ENCODE data around the gene PPP1R12A. TPM values are rescaled to one million over a fixed set of nuclear protein-coding genes. Genes with fewer than 3 reads are reported as not detected.

PPP1R12A gene
- total and polyA plus RNA-seq, 10 donors = 14.4 to 141 (median 103) TPM

GRCh38 chr12:79877246-79877645 is 57.7 kb downstream of the PPP1R12A start:
- intact Hi-C loops (cut with DNase I; ENCODE audit: low total_unique reads) = no loop called here
- H3K27ac ChIP-seq = no peak overlapping the region
- DNase-seq = no peak
- TF ChIP-seq POLR2AphosphoS5 (IDR thresholded peaks at IDR 0.05) (no peak), CTCF (IDR thresholded peaks at IDR 0.05 in 8 of 11, conservative IDR thresholded peaks at IDR 0.05 in 3 of 11) (no peak), POLR2A (IDR thresholded peaks at IDR 0.05) (no peak)
- no peaks in the 10 kb centered on the region for H3K27me3 ChIP-seq (replicated peaks in 1 of 7)
- no peak overlapping the region for H3K4me3 ChIP-seq
- peaks cover 0 to 11% (median 0%) of the 10 kb centered on the region in 6 donors for H3K36me3 ChIP-seq
- no peaks in the 10 kb centered on the region for H3K9me3 ChIP-seq
- WGBS, 5 donors = 86 to 95% (median 94%) methylated on average over 8 of the region's 8 CpGs
- peaks cover 0 to 97% (median 48%) of the 10 kb centered on the region in 6 donors for H3K4me1 ChIP-seq

- no peaks in the 10 kb centered on the region for H3K9me3 ChIP-seq
- TF ChIP-seq POLR2A (IDR thresholded peaks at IDR 0.05) = no peak
- no peak for TF ChIP-seq POLR2AphosphoS5 (IDR thresholded peaks at IDR 0.05)
- TF ChIP-seq CTCF (IDR thresholded peaks at IDR 0.05 in 8 of 11, conservative IDR thresholded peaks at IDR 0.05 in 3 of 11) = no peak
- H3K27ac ChIP-seq = no peak overlapping the region
- H3K4me1 ChIP-seq = peaks cover 0 to 97% (median 49%) of the 10 kb centered on the region in 6 donors
- no peak overlapping the region for H3K4me3 ChIP-seq
- H3K36me3 ChIP-seq = peaks cover 0 to 34% (median 4%) of the 10 kb centered on the region in 6 donors
- intact Hi-C loops (cut with DNase I; ENCODE audit: low total_unique reads) = no loop called here
- H3K27me3 ChIP-seq (replicated peaks in 1 of 7) = no peaks in the 10 kb centered on the region
- DNase-seq = no peak
These were observed 60.2 kb downstream of the PPP1R12A start for GRCh38 chr12:79874665-79875064.

- H3K27ac ChIP-seq = peak overlapping the region in 3 of 8 donors; percentile 29 to 75 (median 36)
- WGBS, 5 donors = 59 to 64% (median 62%) methylated on average over 2 of the region's 2 CpGs
These were observed 61.7 kb downstream of the PPP1R12A start for GRCh38 chr12:79873201-79873600.

GRCh38 chr12:79871621-79872020 is 63.3 kb downstream of the PPP1R12A start:
- no peak overlapping the region for H3K4me3 ChIP-seq
- WGBS, 5 donors = 45 to 54% (median 52%) methylated on average over 7 of the region's 7 CpGs
- TF ChIP-seq POLR2A (IDR thresholded peaks at IDR 0.05) = no peak
- no peak for TF ChIP-seq CTCF (IDR thresholded peaks at IDR 0.05 in 8 of 11, conservative IDR thresholded peaks at IDR 0.05 in 3 of 11)
- TF ChIP-seq POLR2AphosphoS5 (IDR thresholded peaks at IDR 0.05) = no peak
- H3K36me3 ChIP-seq = peaks cover 0 to 61% (median 12%) of the 10 kb centered on the region in 6 donors
- intact Hi-C loops (cut with DNase I; ENCODE audit: low total_unique reads) = no loop called here
- peaks cover 0 to 5% (median 0%) of the 10 kb centered on the region in 8 donors for H3K9me3 ChIP-seq
- H3K4me1 ChIP-seq = peaks cover 0 to 84% (median 37%) of the 10 kb centered on the region in 6 donors
- no peaks in the 10 kb centered on the region for H3K27me3 ChIP-seq (replicated peaks in 1 of 7)
- DNase-seq = no peak
- H3K27ac ChIP-seq = peak overlapping the region in 7 of 8 donors; percentile 3 to 75 (median 29)

More at GRCh38 chr12:79873201-79873600, 61.7 kb downstream of the PPP1R12A start:
- H3K36me3 ChIP-seq = peaks cover 0 to 46% (median 5%) of the 10 kb centered on the region in 6 donors
- H3K9me3 ChIP-seq = no peaks in the 10 kb centered on the region
- H3K27me3 ChIP-seq (replicated peaks in 1 of 7) = no peaks in the 10 kb centered on the region
- no peak overlapping the region for H3K4me3 ChIP-seq
- TF ChIP-seq POLR2AphosphoS5 (IDR thresholded peaks at IDR 0.05) = no peak
- no peak for TF ChIP-seq POLR2A (IDR thresholded peaks at IDR 0.05)
- no peak for DNase-seq
- H3K4me1 ChIP-seq = peaks cover 0 to 98% (median 44%) of the 10 kb centered on the region in 6 donors
- intact Hi-C loops (cut with DNase I; ENCODE audit: low total_unique reads) = no loop called here
